ENCODE results near the gene UBE2U. TPM values are rescaled to one million over a fixed set of nuclear protein-coding genes. Genes with fewer than 3 reads are reported as not detected.

UBE2U gene
- total and polyA plus RNA-seq, 2 experiments from 2014 or later, result not detected

GRCh38 chr1:64296459-64296858, 93.0 kb downstream of the UBE2U start:
- Histone ChIP-seq H3F3A (ENCODE audit: insufficient read depth) (no peaks in the 10 kb centered on the region), H3K79me2 (ENCODE audit: insufficient read depth) (no peaks in the 10 kb centered on the region), H3K9ac (no peak overlapping the region), H3K9me3 (ENCODE audit: low read depth) (no peaks in the 10 kb centered on the region), H3K36me3 (ENCODE audit: low read depth) (no peaks in the 10 kb centered on the region), H3K4me1 (ENCODE audit: insufficient read depth) (0 out of 2 replicates have a peak, but pooled peaks cover 4% of the 10 kb centered on the region), H3K9me2 (ENCODE audit: insufficient read depth) (no peaks in the 10 kb centered on the region), H3K4me2 (ENCODE audit: unreplicated experiment) (no peak overlapping the region), H3K4me3 (no peak overlapping the region), H3K27me3 (replicated peaks; ENCODE audit: insufficient read depth) (no peaks in the 10 kb centered on the region), H4K20me1 (ENCODE audit: insufficient read depth) (no peaks in the 10 kb centered on the region), H2AFZ (no peak overlapping the region), H3K27ac (no peak overlapping the region)
- 83 to 84% methylated on average over 8 of the region's 8 CpGs for WGBS, 2 experiments (ENCODE audit: low coverage in 1 of 2, low lambda C conversion rate in 2 of 2, missing lambda C conversion rate in 2 of 2)
- no peak for DNase-seq
- in situ Hi-C loops (cut with MboI), result no loop called here
- TF ChIP-seq EZH2 (IDR thresholded peaks at IDR 0.05; ENCODE audit: insufficient read depth, poor library complexity, severe bottlenecking) (no peak), EZH2phosphoT487 (IDR thresholded peaks at IDR 0.05; ENCODE audit: insufficient read depth, low read depth) (no peak)

DNA sequence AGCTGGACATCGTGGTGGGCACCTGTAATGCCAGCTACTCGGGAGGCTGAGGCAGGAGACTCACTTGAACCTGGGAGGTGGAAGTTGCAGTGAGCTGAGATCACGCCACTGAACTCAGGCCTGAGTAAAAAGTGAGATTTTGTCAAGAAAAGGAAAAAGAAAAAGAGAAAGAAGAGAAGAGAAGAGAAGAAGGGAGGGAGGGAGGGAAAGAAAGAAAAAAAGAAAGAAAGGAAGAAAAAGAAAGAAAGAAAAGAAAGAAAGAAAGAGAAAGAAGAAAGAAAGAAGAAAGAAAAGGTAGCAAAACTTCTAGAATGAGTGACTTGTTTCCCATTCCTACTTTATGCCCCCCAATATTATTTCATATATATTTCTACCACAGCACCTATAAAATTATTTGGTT, 98.8 kb downstream of the UBE2U start:
- Histone ChIP-seq H3K4me2 (ENCODE audit: unreplicated experiment) (no peak overlapping the region), H2AFZ (no peak overlapping the region), H3K79me2 (ENCODE audit: insufficient read depth) (no peaks in the 10 kb centered on the region), H3K9me2 (ENCODE audit: insufficient read depth) (no peaks in the 10 kb centered on the region), H3K4me1 (ENCODE audit: insufficient read depth) (peaks cover 8% of the 10 kb centered on the region; the same call in 1 of the 2 replicates), H3K9me3 (ENCODE audit: low read depth) (no peaks in the 10 kb centered on the region), H3K27me3 (replicated peaks; ENCODE audit: insufficient read depth) (no peaks in the 10 kb centered on the region), H3K4me3 (no peak overlapping the region), H4K20me1 (ENCODE audit: insufficient read depth) (no peaks in the 10 kb centered on the region), H3K9ac (no peak overlapping the region), H3F3A (ENCODE audit: insufficient read depth) (no peaks in the 10 kb centered on the region; the same call in 1 of the 2 replicates), H3K36me3 (ENCODE audit: low read depth) (no peaks in the 10 kb centered on the region), H3K27ac (no peak overlapping the region)
- in situ Hi-C loops (cut with MboI), result no loop called here
- 90 to 95% methylated on average over 3 of the region's 3 CpGs for WGBS, 2 experiments (ENCODE audit: low coverage in 1 of 2, low lambda C conversion rate in 2 of 2, missing lambda C conversion rate in 2 of 2)
- TF ChIP-seq EZH2phosphoT487 (IDR thresholded peaks at IDR 0.05; ENCODE audit: insufficient read depth, low read depth) (no peak), EZH2 (IDR thresholded peaks at IDR 0.05; ENCODE audit: insufficient read depth, poor library complexity, severe bottlenecking) (no peak)
- no peak for DNase-seq

- Histone ChIP-seq H3F3A (ENCODE audit: insufficient read depth) (no peaks in the 10 kb centered on the region; the same call in 1 of the 2 replicates), H3K79me2 (ENCODE audit: insufficient read depth) (no peaks in the 10 kb centered on the region), H3K27me3 (replicated peaks; ENCODE audit: insufficient read depth) (no peaks in the 10 kb centered on the region), H3K4me1 (ENCODE audit: insufficient read depth) (peaks cover 8% of the 10 kb centered on the region; the same call in 1 of the 2 replicates), H3K27ac (no peak overlapping the region), H3K9ac (no peak overlapping the region), H3K9me2 (ENCODE audit: insufficient read depth) (no peaks in the 10 kb centered on the region), H3K4me2 (ENCODE audit: unreplicated experiment) (no peak overlapping the region), H4K20me1 (ENCODE audit: insufficient read depth) (no peaks in the 10 kb centered on the region), H2AFZ (no peak overlapping the region), H3K9me3 (ENCODE audit: low read depth) (no peaks in the 10 kb centered on the region), H3K4me3 (no peak overlapping the region), H3K36me3 (ENCODE audit: low read depth) (no peaks in the 10 kb centered on the region)
- in situ Hi-C loops (cut with MboI), result no loop called here
- peak; percentile 56 for DNase-seq
- TF ChIP-seq EZH2phosphoT487 (IDR thresholded peaks at IDR 0.05; ENCODE audit: insufficient read depth, low read depth) (no peak), EZH2 (IDR thresholded peaks at IDR 0.05; ENCODE audit: insufficient read depth, poor library complexity, severe bottlenecking) (no peak)
- 37 to 44% methylated on average over 2 of the region's 2 CpGs for WGBS, 2 experiments (ENCODE audit: low coverage in 1 of 2, low lambda C conversion rate in 2 of 2, missing lambda C conversion rate in 2 of 2)
Measured at GRCh38 chr1:64302971-64303370, 99.5 kb downstream of the UBE2U start.

DNA sequence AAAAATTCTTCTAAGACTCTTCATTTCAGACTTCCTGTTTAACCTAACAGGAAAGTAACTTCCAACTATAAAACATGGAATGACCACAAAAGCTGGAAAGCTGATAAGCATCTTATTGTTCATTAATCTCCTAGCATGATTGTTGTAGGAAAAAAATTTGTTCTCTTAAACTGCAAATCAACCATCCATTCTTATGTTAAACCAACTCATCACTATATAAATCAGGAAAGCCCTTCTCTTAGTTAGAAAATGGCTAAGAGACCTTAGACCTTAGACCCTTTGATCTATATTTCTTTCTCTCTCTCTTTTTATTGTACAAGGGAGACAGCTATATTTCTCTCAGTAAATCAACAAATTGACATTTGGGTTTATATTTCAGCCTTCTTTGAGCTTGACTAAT, 101.4 kb downstream of the UBE2U start:
- H3K79me2 ChIP-seq (ENCODE audit: insufficient read depth), result no peaks in the 10 kb centered on the region

GRCh38 chr1:64308866-64309265, 105.4 kb downstream of the UBE2U start:
- in situ Hi-C loops (cut with MboI), result no loop called here
- H3K9me2 ChIP-seq (ENCODE audit: insufficient read depth), result no peaks in the 10 kb centered on the region
- no peaks in the 10 kb centered on the region for H4K20me1 ChIP-seq (ENCODE audit: insufficient read depth)
- H3F3A ChIP-seq (ENCODE audit: insufficient read depth), result no peaks in the 10 kb centered on the region
- WGBS, 2 experiments (ENCODE audit: low coverage in 1 of 2, low lambda C conversion rate in 2 of 2, missing lambda C conversion rate in 2 of 2), result 45 to 51% methylated on average over 6 of the region's 6 CpGs
- H3K79me2 ChIP-seq (ENCODE audit: insufficient read depth), result no peaks in the 10 kb centered on the region
- no peaks in the 10 kb centered on the region for H3K36me3 ChIP-seq (ENCODE audit: low read depth)
- H3K27ac ChIP-seq, result no peak overlapping the region
- no peak overlapping the region for H2AFZ ChIP-seq
- H3K27me3 ChIP-seq (replicated peaks; ENCODE audit: insufficient read depth), result peaks cover 4% of the 10 kb centered on the region; the same call in 1 of the 2 replicates
- no peaks in the 10 kb centered on the region; the same call in 1 of the 2 replicates for H3K4me1 ChIP-seq (ENCODE audit: insufficient read depth)
- TF ChIP-seq EZH2phosphoT487 (IDR thresholded peaks at IDR 0.05; ENCODE audit: insufficient read depth, low read depth) (no peak), EZH2 (IDR thresholded peaks at IDR 0.05; ENCODE audit: insufficient read depth, poor library complexity, severe bottlenecking) (no peak)
- peak; percentile 12 for DNase-seq
- no peaks in the 10 kb centered on the region for H3K9me3 ChIP-seq (ENCODE audit: low read depth)
- no peak overlapping the region for H3K9ac ChIP-seq
- no peak overlapping the region for H3K4me3 ChIP-seq
- H3K4me2 ChIP-seq (ENCODE audit: unreplicated experiment), result no peak overlapping the region

More for the DNA sequence above, 101.4 kb downstream of the UBE2U start:
- Histone ChIP-seq H3K27me3 (replicated peaks; ENCODE audit: insufficient read depth) (peaks cover 4% of the 10 kb centered on the region; the same call in 1 of the 2 replicates), H3F3A (ENCODE audit: insufficient read depth) (no peaks in the 10 kb centered on the region; the same call in 1 of the 2 replicates), H3K9me2 (ENCODE audit: insufficient read depth) (no peaks in the 10 kb centered on the region), H3K9me3 (ENCODE audit: low read depth) (no peaks in the 10 kb centered on the region), H3K4me3 (no peak overlapping the region), H3K9ac (no peak overlapping the region), H3K36me3 (ENCODE audit: low read depth) (no peaks in the 10 kb centered on the region), H4K20me1 (ENCODE audit: insufficient read depth) (no peaks in the 10 kb centered on the region), H2AFZ (no peak overlapping the region), H3K27ac (no peak overlapping the region), H3K4me1 (ENCODE audit: insufficient read depth) (peaks cover 8% of the 10 kb centered on the region; the same call in 1 of the 2 replicates), H3K4me2 (ENCODE audit: unreplicated experiment) (no peak overlapping the region)
- DNase-seq, result no peak
- in situ Hi-C loops (cut with MboI), result no loop called here
- TF ChIP-seq EZH2phosphoT487 (IDR thresholded peaks at IDR 0.05; ENCODE audit: insufficient read depth, low read depth) (no peak), EZH2 (IDR thresholded peaks at IDR 0.05; ENCODE audit: insufficient read depth, poor library complexity, severe bottlenecking) (no peak)

Measured in GM23248 (cell line).